ENCODE results near the gene A4GALT. TPM values are rescaled to one million over a fixed set of nuclear protein-coding genes. Genes with fewer than 3 reads are reported as not detected.
"Not testable (repeated sequence)": the region's sequence is repeated elsewhere in the genome, so short reads cannot be mapped to it uniquely, and the experiment has no call there.

A4GALT gene
- polyA plus RNA-seq, 3 donors: 22.8 to 25.9 (median 24.2) TPM

- DNase-seq: no peak
These were observed 34.6 kb downstream of the A4GALT start for GRCh38 chr22:42685941-42686653.

GRCh38 chr22:42684462-42685195 lies 36.0 kb downstream of the A4GALT start:
- no peak for DNase-seq

- DNase-seq: no peak
These were observed 36.9 kb downstream of the A4GALT start for GRCh38 chr22:42683578-42684283.

- DNase-seq: no peak
These were observed 38.4 kb downstream of the A4GALT start for GRCh38 chr22:42682113-42682851.

- DNase-seq: no peak
These were observed 40.0 kb downstream of the A4GALT start for GRCh38 chr22:42680648-42681047.

- no peak for DNase-seq
These were observed 41.0 kb downstream of the A4GALT start for GRCh38 chr22:42679691-42680090.

GRCh38 chr22:42678894-42679293 lies 41.8 kb downstream of the A4GALT start:
- no peak for DNase-seq

GRCh38 chr22:42677936-42678335 lies 42.7 kb downstream of the A4GALT start:
- DNase-seq: not testable (repeated sequence)

- DNase-seq: peak; percentile 34
These were observed 44.5 kb downstream of the A4GALT start for GRCh38 chr22:42676059-42676607.

- no peak for DNase-seq
These were observed 46.7 kb downstream of the A4GALT start for GRCh38 chr22:42673898-42674401.

- not testable (repeated sequence) for DNase-seq
These were observed 47.6 kb downstream of the A4GALT start for GRCh38 chr22:42673071-42673470.

- no peak for DNase-seq
These were observed 49.6 kb downstream of the A4GALT start for GRCh38 chr22:42670921-42671709.

- no peak for DNase-seq
These were observed 50.6 kb downstream of the A4GALT start for GRCh38 chr22:42670046-42670445.

GRCh38 chr22:42666393-42666792 lies 54.3 kb downstream of the A4GALT start:
- not testable (repeated sequence) for DNase-seq

GRCh38 chr22:42664976-42665831 lies 55.5 kb downstream of the A4GALT start:
- no peak for DNase-seq

- peak; percentile 85 for DNase-seq
These were observed 58.5 kb downstream of the A4GALT start for GRCh38 chr22:42661985-42662831.

GRCh38 chr22:42656578-42656977 lies 64.1 kb downstream of the A4GALT start:
- no peak for DNase-seq

- no peak for DNase-seq
These were observed 65.0 kb downstream of the A4GALT start for GRCh38 chr22:42655693-42656092.

Data from renal pelvis (tissue), 4 donors.